ENCODE data around the gene RTP3. TPM values are rescaled to one million over a fixed set of nuclear protein-coding genes. Genes with fewer than 3 reads are reported as not detected.

The RTP3 gene
- total RNA-seq, 1 donor from 2014 or later, result not detected

- no peak for DNase-seq (ENCODE audit: low read depth, low spot score)
Measured at GRCh38 chr3:46468753-46469600, 28.8 kb upstream of the RTP3 start.

- no peak for DNase-seq (ENCODE audit: low read depth, low spot score)
Measured at GRCh38 chr3:46469680-46470357, 28.0 kb upstream of the RTP3 start.

- DNase-seq (ENCODE audit: low read depth, low spot score), result no peak
Measured at GRCh38 chr3:46470831-46471230, 26.9 kb upstream of the RTP3 start.

GRCh38 chr3:46471371-46471914, 26.3 kb upstream of the RTP3 start:
- DNase-seq (ENCODE audit: low read depth, low spot score), result no peak

- DNase-seq (ENCODE audit: low read depth, low spot score), result no peak
Measured at GRCh38 chr3:46472736-46473135, 25.0 kb upstream of the RTP3 start.

GRCh38 chr3:46477145-46477544, 20.6 kb upstream of the RTP3 start:
- DNase-seq (ENCODE audit: low read depth, low spot score), result no peak

GRCh38 chr3:46477756-46478155, 20.0 kb upstream of the RTP3 start:
- no peak for DNase-seq (ENCODE audit: low read depth, low spot score)

GRCh38 chr3:46478341-46478740, 19.4 kb upstream of the RTP3 start:
- DNase-seq (ENCODE audit: low read depth, low spot score), result no peak

- DNase-seq (ENCODE audit: low read depth, low spot score), result no peak
Measured at GRCh38 chr3:46479021-46479420, 18.8 kb upstream of the RTP3 start.

GRCh38 chr3:46479696-46480095, 18.1 kb upstream of the RTP3 start:
- no peak for DNase-seq (ENCODE audit: low read depth, low spot score)

- DNase-seq (ENCODE audit: low read depth, low spot score), result no peak
Measured at GRCh38 chr3:46480491-46481195, 17.1 kb upstream of the RTP3 start.

GRCh38 chr3:46481636-46482035, 16.1 kb upstream of the RTP3 start:
- DNase-seq (ENCODE audit: low read depth, low spot score), result no peak

- DNase-seq (ENCODE audit: low read depth, low spot score), result no peak
Measured at GRCh38 chr3:46482632-46483350, 15.0 kb upstream of the RTP3 start.

GRCh38 chr3:46483825-46484224, 14.0 kb upstream of the RTP3 start:
- DNase-seq (ENCODE audit: low read depth, low spot score), result no peak

- no peak for DNase-seq (ENCODE audit: low read depth, low spot score)
Measured at GRCh38 chr3:46484388-46484787, 13.4 kb upstream of the RTP3 start.

- no peak for DNase-seq (ENCODE audit: low read depth, low spot score)
Measured at GRCh38 chr3:46484911-46485778, 12.6 kb upstream of the RTP3 start.

GRCh38 chr3:46485779-46486175, 12.0 kb upstream of the RTP3 start:
- DNase-seq (ENCODE audit: low read depth, low spot score), result no peak

- peak; percentile 52 for DNase-seq (ENCODE audit: low read depth, low spot score)
Measured at GRCh38 chr3:46488735-46489361, 8.9 kb upstream of the RTP3 start.

- no peak for DNase-seq (ENCODE audit: low read depth, low spot score)
Measured at GRCh38 chr3:46489381-46489780, 8.4 kb upstream of the RTP3 start.

GRCh38 chr3:46489875-46490274, 7.9 kb upstream of the RTP3 start:
- no peak for DNase-seq (ENCODE audit: low read depth, low spot score)
